CD4-positive, alpha-beta memory T cell (primary cell): ENCODE measurements around the gene ALDH8A1. TPM values are rescaled to one million over a fixed set of nuclear protein-coding genes. Genes with fewer than 3 reads are reported as not detected.

Experiments used
- CTCF ChIA-PET: fragments of 350-600 bp; sonication (Branson Sonifier 250); formaldehyde crosslinking; loops from one replicate; lab custom pipeline; 2021; ENCODE audit warnings: inconsistent platforms; ENCODE audit not compliant: partially characterized antibody; lab: Charles Lee
- POLR2A ChIA-PET: fragments of 350-600 bp; sonication (Branson Sonifier 250); formaldehyde crosslinking; loops from one replicate; lab custom pipeline; 2021; ENCODE audit not compliant: partially characterized antibody; lab: Charles Lee
- DNase-seq, 5 donors: peaks; one replicate each; pipeline versions ENCODE4 v3.0.0 to v3.0.0-alpha.2; 2020 to 2022; ENCODE audit warnings: mixed read lengths in 1 of 5
- H3K27ac ChIP-seq: one replicate; pipeline ENCODE4 v1.7.0; 2013; ENCODE audit warnings: low read depth, low read length
- H3K27me3 ChIP-seq: 2 replicates; pipeline ENCODE4 v1.7.0; 2013; ENCODE audit warnings: mild to moderate bottlenecking, low read length, moderate library complexity; ENCODE audit not compliant: insufficient read depth
- H3K36me3 ChIP-seq: 2 replicates; pipeline ENCODE4 v1.7.0; 2013; ENCODE audit warnings: mild to moderate bottlenecking, low read length, moderate library complexity; ENCODE audit not compliant: insufficient read depth
- H3K4me1 ChIP-seq: 2 replicates; pipeline ENCODE4 v1.7.0; 2013; ENCODE audit warnings: mild to moderate bottlenecking, low read length, moderate library complexity; ENCODE audit not compliant: insufficient read depth
- H3K4me3 ChIP-seq, 2 donors: one replicate each; pipeline ENCODE4 v1.7.0; 2013; ENCODE audit warnings: low read length in 2 of 2, mild to moderate bottlenecking in 1 of 2
- H3K9me3 ChIP-seq, 2 donors: one replicate each; pipeline ENCODE4 v1.7.0; 2013; ENCODE audit warnings: low read length in 2 of 2, control low read depth in 1 of 2; ENCODE audit not compliant: control insufficient read depth in 1 of 2
- H3K27ac Mint-ChIP-seq, 7 donors: one replicate each; pipeline ENCODE4 v1.8.0; 2020 to 2021; ENCODE audit warnings: mixed read lengths in 7 of 7, mild to moderate bottlenecking in 6 of 7, inconsistent platforms in 3 of 7, moderate library complexity in 3 of 7
- H3K27me3 Mint-ChIP-seq, 2 donors: one replicate each; pipeline ENCODE4 v1.8.0; 2020 to 2021; ENCODE audit warnings: mixed read lengths in 2 of 2
- H3K36me3 Mint-ChIP-seq, 2 donors: one replicate each; pipeline ENCODE4 v1.8.0; 2020 to 2021; ENCODE audit warnings: mixed read lengths in 2 of 2, inconsistent platforms in 1 of 2, mild to moderate bottlenecking in 1 of 2
- H3K4me1 Mint-ChIP-seq, 4 donors: one replicate each; pipeline ENCODE4 v1.8.0; 2020 to 2021; ENCODE audit warnings: mixed read lengths in 4 of 4, mild to moderate bottlenecking in 1 of 4
- H3K4me3 Mint-ChIP-seq, 8 donors: one replicate each; pipeline ENCODE4 v1.8.0; 2020 to 2021; ENCODE audit warnings: mixed read lengths in 8 of 8, mild to moderate bottlenecking in 7 of 8, moderate library complexity in 6 of 8, inconsistent platforms in 3 of 8
- H3K9me3 Mint-ChIP-seq, 8 donors: one replicate each; pipeline ENCODE4 v1.8.0; 2020 to 2021; ENCODE audit warnings: mixed read lengths in 8 of 8, mild to moderate bottlenecking in 5 of 8, inconsistent platforms in 3 of 8, moderate library complexity in 1 of 8
- intact Hi-C: fragments of 100-400 bp; cut with micrococcal nuclease; formaldehyde crosslinking; loops from one replicate; pipeline ENCODE4 v1.15.1; 2023
- microRNA-seq: library from miRNA; unstranded; fragments of <30 nt; microRNA quantifications from one replicate; pipeline ENCODE4 v1.2.0, GENCODE V29; 2021; ENCODE audit warnings: borderline replicate concordance, borderline number of aligned reads, borderline microRNAs expressed, mixed read lengths
- polyA plus RNA-seq, 2 donors: library from polyadenylated mRNA; unstranded; fragments of 300-500 nt; fragmentation: Illumina TruSeq; gene quantifications; one replicate each; pipeline ENCODE4 v1.2.3, GENCODE V29; 2021
- total RNA-seq, 2 experiments: library from RNA; stranded (reverse); gene quantifications; one replicate each; pipeline ENCODE4 v1.2.3, GENCODE V29; 2021

Gene ALDH8A1
- total and polyA plus RNA-seq, 4 experiments from 2014 or later, result 2.2 TPM; not detected in 2

DNA sequence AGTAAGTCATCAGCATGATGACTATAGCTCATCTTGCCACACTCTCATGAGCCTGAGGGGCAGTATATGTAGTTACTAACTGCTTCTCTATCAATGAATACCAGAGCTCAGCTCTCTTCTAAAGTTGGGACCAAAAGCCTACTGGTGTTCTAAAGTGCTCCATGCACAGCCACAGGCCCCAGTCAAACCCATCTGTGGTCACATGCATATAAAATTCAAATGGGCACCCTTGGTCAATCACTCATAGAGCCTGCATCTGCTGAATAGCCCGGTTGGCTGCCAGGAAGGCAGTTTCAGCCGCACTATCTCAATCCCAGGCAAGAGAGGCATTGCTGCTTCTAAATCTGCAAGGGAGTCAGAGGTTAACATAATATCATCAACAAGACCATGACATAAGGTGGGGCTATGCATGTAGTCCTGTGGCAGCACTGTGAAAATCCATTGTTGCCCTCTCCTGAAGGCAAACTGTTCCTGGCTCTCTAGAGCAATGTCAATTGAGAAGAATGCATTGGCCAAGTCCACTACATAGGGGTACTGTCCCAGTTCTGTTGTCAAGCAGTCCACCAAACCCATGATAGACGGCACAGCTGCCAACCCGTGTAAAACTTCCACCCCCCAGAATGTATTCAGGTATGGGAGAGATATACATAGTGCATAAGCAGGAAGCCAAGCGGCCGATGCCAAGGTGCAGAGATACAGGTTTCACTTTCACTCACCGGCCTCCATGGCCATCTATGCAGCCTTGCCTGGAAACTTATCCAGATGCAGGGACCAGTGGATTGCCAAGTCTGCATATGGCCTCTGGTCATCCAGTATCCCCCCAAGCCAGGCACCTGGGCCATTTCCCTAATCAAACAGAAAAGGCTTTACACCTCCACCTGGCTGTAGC, 76.2 kb downstream of the ALDH8A1 start:
- Mint-ChIP-seq H3K9me3 (peaks cover 0 to 18% (median 6%) of the 10 kb centered on the region in 8 donors), H3K4me3 (peak overlapping the region; percentile 68 to 89 (median 82)), H3K27ac (peak overlapping the region in 3 of 7 donors; percentile 85 to 90 (median 87)), H3K27me3 (no peaks in the 10 kb centered on the region), H3K4me1 (peaks cover 11 to 20% (median 16%) of the 10 kb centered on the region in 4 donors), H3K36me3 (peaks cover 0 to 5% of the 10 kb centered on the region in 2 donors)
- peak in 2 of 5 donors; percentile 15 to 16 for DNase-seq
- H3K27ac ChIP-seq, result no peak overlapping the region
- no peaks in the 10 kb centered on the region for H3K36me3 ChIP-seq
- POLR2A ChIA-PET, result no interaction called here
- peak overlapping the region in 1 of 2 donors; percentile 14 for H3K4me3 ChIP-seq
- peaks cover 14% of the 10 kb centered on the region for H3K4me1 ChIP-seq
- H3K9me3 ChIP-seq, result no peaks in the 10 kb centered on the region
- CTCF ChIA-PET, result interaction anchor here (0.8 kb wide), 1 partner anchor 10 kb away, joined by 3 read pairs; no protein-coding TSS in a partner anchor
- intact Hi-C loops, result no loop called here
- no peaks in the 10 kb centered on the region for H3K27me3 ChIP-seq

DNA sequence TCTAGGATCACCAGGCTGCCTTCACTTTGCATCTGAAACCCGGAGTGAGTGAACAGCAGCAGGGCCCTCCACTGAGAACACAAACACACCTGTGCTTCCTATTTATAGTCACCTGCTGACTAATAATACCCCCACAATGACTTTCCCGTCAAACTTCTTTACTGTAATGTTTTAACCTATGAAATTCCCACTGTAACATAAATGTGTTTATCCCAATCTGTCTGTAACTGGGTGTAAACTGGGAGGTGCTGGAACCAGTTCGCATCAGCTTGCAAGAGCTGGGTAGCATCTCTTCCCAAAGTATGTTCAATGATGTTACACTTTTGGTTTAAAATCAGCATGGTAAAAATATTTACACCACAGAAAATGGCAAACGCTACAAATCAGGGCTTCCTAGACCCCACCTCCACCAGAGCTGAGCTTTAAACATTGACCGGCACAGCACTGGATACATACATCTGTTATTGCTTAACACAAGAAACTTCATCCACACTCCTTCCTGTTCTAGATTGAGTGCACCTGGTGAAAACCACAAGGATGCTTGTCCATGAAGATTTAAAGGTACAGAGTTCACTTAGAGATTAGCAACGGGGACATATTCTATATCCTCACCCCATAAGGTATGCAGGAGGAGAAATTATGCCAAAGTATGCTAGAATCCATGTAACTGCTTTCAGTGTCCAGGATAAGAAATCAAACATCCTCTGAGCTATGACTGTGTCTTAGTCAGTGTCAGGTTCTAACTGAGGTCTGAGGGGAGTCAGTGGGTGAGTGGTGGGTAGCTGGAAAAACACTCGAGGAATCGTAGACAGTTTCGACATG, 79.0 kb downstream of the ALDH8A1 start:
- Histone ChIP-seq H3K36me3 (no peaks in the 10 kb centered on the region), H3K4me3 (no peak overlapping the region), H3K4me1 (peaks cover 14% of the 10 kb centered on the region), H3K9me3 (no peaks in the 10 kb centered on the region), H3K27me3 (no peaks in the 10 kb centered on the region), H3K27ac (no peak overlapping the region)
- intact Hi-C loops, result no loop called here
- Mint-ChIP-seq H3K9me3 (peaks cover 0 to 16% (median 6%) of the 10 kb centered on the region in 8 donors), H3K27ac (no peak overlapping the region), H3K36me3 (peaks cover 0 to 5% of the 10 kb centered on the region in 2 donors), H3K4me3 (no peak overlapping the region), H3K4me1 (peaks cover 11 to 20% (median 16%) of the 10 kb centered on the region in 4 donors), H3K27me3 (no peaks in the 10 kb centered on the region)
- POLR2A ChIA-PET, result no interaction called here
- DNase-seq, result no peak
- CTCF ChIA-PET, result no interaction called here

DNA sequence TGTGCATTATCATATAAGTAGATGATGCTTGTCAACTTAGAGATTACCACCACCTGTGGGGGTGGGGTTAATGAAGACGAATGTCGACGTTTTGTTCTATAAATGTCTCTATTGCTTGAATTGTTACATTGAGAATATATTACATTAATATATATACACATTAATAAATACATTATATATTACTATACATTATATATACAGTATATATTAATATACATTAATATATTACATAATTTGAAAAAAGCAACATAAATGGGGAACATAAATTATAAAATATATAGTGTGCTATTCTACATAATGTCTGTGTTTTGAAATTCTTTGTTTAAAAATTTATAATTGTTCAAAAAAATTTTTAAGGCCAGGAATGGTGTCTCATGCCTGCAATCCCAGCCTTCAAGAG, 81.1 kb downstream of the ALDH8A1 start:
- intact Hi-C loops, result no loop called here

More for the DNA sequence above, 81.1 kb downstream of the ALDH8A1 start:
- ChIA-PET POLR2A (no interaction called here), CTCF (interaction anchor here (1.0 kb wide), 1 partner anchor 9 kb away, joined by 3 read pairs; no protein-coding TSS in a partner anchor)
- DNase-seq, result no peak
- Histone ChIP-seq H3K9me3 (no peaks in the 10 kb centered on the region), H3K4me1 (peaks cover 13% of the 10 kb centered on the region), H3K4me3 (no peak overlapping the region), H3K27ac (no peak overlapping the region), H3K27me3 (no peaks in the 10 kb centered on the region), H3K36me3 (no peaks in the 10 kb centered on the region)
- Mint-ChIP-seq H3K27ac (no peak overlapping the region), H3K36me3 (peaks cover 0 to 5% of the 10 kb centered on the region in 2 donors), H3K4me3 (no peak overlapping the region), H3K9me3 (peaks cover 0 to under 1% (median 0%) of the 10 kb centered on the region in 8 donors), H3K27me3 (no peaks in the 10 kb centered on the region), H3K4me1 (peaks cover 8 to 15% (median 14%) of the 10 kb centered on the region in 4 donors)

Small RNA genes lying within 50 kb of the gene (microRNA-seq; reads per million reads assigned to microRNA genes)
- not detected for gene MIR3662

Other genes starting within 250 kb of the ALDH8A1 start
- gene HBS1L, start 104.7 kb upstream of the ALDH8A1 start, total RNA-seq, result 10 to 100 TPM; 63.8 to 69.9 TPM
- gene HBS1L, start 104.7 kb upstream of the ALDH8A1 start, polyA plus RNA-seq, result 10 to 100 TPM; 49.0 to 59.5 TPM
- gene MYB, start 231.2 kb upstream of the ALDH8A1 start, total RNA-seq, result 1 to 10 TPM; 3.9 to 4.7 TPM
- gene MYB, start 231.2 kb upstream of the ALDH8A1 start, polyA plus RNA-seq, result under 1 TPM; 0.31 to 0.35 TPM